KBM-7 (cell line): ENCODE measurements around the gene MFSD2B.
A peak's percentile ranks its signal among the peaks of the same experiment; 100 is the strongest.
"Not testable (repeated sequence)": the region's sequence is repeated elsewhere in the genome, so short reads cannot be mapped to it uniquely, and the experiment has no call there.

ENCODE experiments used
- DNase-seq: peaks from one replicate; pipeline ENCODE4 v3.0.0-alpha.2; 2015
- in situ Hi-C: fragments of 300-500 bp; cut with MboI; formaldehyde crosslinking; loops from 2 replicates; pipeline ENCODE4 v1.14.3; 2020; ENCODE audit warnings: low sequenced_read_pairs, low pct_unique_long_range_greater_than_20kb, mixed read lengths

MFSD2B gene

GRCh38 chr2:24009680-24010476 lies at the start of gene MFSD2B:
MFSD2B (plus strand) TSS chr2:24010085; CDS start chr2:24010097, 12 bp downstream.
- no peak for DNase-seq
- in situ Hi-C loops = no loop called here

- in situ Hi-C loops = no loop called here
- DNase-seq = no peak
These were observed 42.0 kb upstream of the MFSD2B start for GRCh38 chr2:23967846-23968245.

- DNase-seq = no peak
- in situ Hi-C loops = no loop called here
These were observed 33.0 kb upstream of the MFSD2B start for GRCh38 chr2:23976883-23977282.

- peak; percentile 32 for DNase-seq
- in situ Hi-C loops = no loop called here
These were observed 21.5 kb upstream of the MFSD2B start for GRCh38 chr2:23988371-23988770.

- in situ Hi-C loops = no loop called here
- DNase-seq = no peak
These were observed 17.0 kb upstream of the MFSD2B start for GRCh38 chr2:23992931-23993330.

- in situ Hi-C loops = no loop called here
- DNase-seq = no peak
These were observed 16.1 kb upstream of the MFSD2B start for GRCh38 chr2:23993736-23994269.

- in situ Hi-C loops = no loop called here
- no peak for DNase-seq
These were observed 15.3 kb upstream of the MFSD2B start for GRCh38 chr2:23994567-23994966.

GRCh38 chr2:24007693-24008092 lies 2.2 kb upstream of the MFSD2B start:
- DNase-seq = no peak
- in situ Hi-C loops = no loop called here

GRCh38 chr2:24008672-24009366 lies 1.1 kb upstream of the MFSD2B start:
- in situ Hi-C loops = no loop called here

GRCh38 chr2:24009367-24009679 lies 562 bp upstream of the MFSD2B start:
- in situ Hi-C loops = no loop called here
- no peak for DNase-seq

More at GRCh38 chr2:24008672-24009366, 1.1 kb upstream of the MFSD2B start:
- DNase-seq = no peak

GRCh38 chr2:24010477-24011249 lies 778 bp downstream of the MFSD2B start:
- in situ Hi-C loops = no loop called here
- no peak for DNase-seq

- peak; percentile 43 for DNase-seq
- in situ Hi-C loops = no loop called here
These were observed 1.6 kb downstream of the MFSD2B start for GRCh38 chr2:24011250-24012104.

- in situ Hi-C loops = no loop called here
- DNase-seq = no peak
These were observed 2.8 kb downstream of the MFSD2B start for GRCh38 chr2:24012521-24013188.

- DNase-seq, in situ Hi-C loops: not testable (repeated sequence)
These were observed 5.0 kb downstream of the MFSD2B start for GRCh38 chr2:24014902-24015301.

- in situ Hi-C loops = no loop called here
- no peak for DNase-seq
These were observed 5.9 kb downstream of the MFSD2B start for GRCh38 chr2:24015562-24016375.

GRCh38 chr2:24016376-24016761 lies 6.5 kb downstream of the MFSD2B start:
- in situ Hi-C loops = no loop called here

GRCh38 chr2:24016853-24017703 lies 7.2 kb downstream of the MFSD2B start:
- in situ Hi-C loops = no loop called here

More at GRCh38 chr2:24016376-24016761, 6.5 kb downstream of the MFSD2B start:
- no peak for DNase-seq

More at GRCh38 chr2:24016853-24017703, 7.2 kb downstream of the MFSD2B start:
- DNase-seq = no peak
